GM21529 (cell line): ENCODE data around the gene GRAP.
"Not testable (repeated sequence)": the region's sequence is repeated elsewhere in the genome, so short reads cannot be mapped to it uniquely, and the experiment has no call there.

Source experiments
- ATAC-seq: cut with Tn5 transposase; IDR thresholded peaks from one replicate; pipeline ENCODE4 v1.9.1; 2021; ENCODE audit not compliant: unreplicated experiment

Gene GRAP

DNA sequence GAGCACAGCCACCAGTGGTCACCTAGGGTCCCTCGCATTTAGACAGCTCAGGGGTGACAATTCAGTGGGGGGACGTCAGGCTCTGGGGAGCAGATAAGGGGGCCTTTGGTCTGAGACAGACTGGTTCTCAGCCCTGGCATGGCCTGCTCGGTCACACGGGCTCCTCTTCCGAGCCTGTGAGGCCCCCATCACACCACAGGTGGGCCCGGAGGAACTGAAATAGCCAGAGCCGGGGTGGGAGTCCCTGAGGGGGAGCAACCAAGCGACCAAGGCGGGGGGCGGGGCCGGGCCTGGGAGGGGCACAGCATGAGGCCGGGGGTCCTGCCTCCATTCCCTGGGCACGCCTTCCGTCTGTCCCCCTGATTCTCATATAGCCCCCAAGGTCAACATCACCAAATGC, 4.4 kb downstream of the GRAP start:
- ATAC-seq = not testable (repeated sequence)

DNA sequence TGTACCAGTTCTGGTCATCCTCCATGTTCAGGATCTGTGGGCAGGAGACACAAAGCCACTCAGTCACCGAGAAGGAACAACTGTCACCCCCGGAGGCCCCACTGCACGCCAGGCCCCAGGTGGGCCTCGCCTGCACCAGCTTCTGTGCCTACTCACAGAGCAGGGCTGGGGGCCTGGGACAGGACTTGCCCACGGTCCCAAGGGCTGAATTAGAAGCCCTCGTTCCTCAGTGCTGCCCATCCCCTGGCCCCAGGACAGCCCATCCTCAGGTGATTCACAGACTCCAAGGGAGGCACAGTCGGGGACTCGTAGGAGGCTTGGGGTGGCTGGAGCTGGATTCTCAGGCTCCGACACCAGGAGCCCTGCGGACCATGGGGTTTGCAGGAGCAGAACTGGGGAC, 4.9 kb downstream of the GRAP start:
- ATAC-seq = not testable (repeated sequence)

DNA sequence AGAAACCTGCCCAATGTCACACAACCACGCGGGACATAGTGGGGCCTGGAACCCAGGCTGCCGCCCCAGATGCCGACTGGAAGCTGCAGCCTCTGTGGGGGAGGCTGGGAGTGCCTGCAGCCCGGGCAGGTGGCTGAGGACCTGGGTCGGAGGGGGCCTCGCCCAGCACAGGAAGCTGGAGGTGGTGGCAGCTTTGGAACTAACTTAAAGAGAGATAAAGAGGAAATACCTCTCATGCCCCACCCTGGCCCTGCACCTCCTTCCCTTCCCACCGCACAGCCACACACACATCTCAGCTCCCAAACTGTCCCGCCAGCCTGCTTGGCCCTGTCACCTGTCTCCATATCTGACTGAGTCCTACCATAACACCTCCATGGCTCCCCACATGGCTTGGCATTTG, 6.4 kb downstream of the GRAP start:
- not testable (repeated sequence) for ATAC-seq

DNA sequence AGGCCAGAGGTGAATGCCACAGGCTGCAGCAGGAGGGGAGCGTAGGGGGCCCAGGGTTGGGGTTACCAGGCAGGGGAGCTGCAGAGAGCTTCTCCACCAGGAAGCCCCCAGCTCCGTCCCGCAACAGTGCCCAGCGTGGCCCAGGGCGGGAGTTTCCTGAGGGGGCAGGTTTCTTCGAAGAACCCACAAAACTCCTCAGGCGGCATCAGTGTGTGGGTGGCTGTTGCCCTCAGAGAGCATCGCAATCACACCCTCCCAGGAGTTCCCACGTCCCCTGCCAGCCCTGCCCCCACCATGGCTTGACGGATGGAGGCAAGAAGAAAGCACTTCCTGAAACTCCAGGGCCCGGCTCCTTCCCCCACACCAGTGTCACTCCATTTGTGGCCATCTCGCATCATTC, 8.0 kb downstream of the GRAP start:
- not testable (repeated sequence) for ATAC-seq

DNA sequence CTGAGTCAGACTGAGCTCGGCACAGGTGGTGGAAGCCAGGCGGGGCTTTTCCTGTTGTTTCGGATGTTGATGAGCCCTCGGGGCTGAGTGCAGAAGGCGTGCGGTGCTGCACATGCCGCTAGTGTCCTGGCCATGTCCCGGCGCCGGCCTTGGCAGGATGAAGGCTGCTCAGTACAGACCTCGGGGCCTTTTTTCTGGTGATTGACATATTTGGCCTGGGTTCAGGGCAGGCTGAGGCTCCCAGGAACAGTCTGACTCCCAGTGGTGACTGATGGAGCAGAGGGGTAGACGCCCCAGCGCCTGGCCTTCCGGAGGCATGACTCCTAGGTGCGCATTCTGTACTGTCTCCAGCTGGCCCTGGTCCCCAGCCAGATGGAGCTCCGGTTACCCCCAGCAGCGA, 8.8 kb downstream of the GRAP start:
- not testable (repeated sequence) for ATAC-seq

DNA sequence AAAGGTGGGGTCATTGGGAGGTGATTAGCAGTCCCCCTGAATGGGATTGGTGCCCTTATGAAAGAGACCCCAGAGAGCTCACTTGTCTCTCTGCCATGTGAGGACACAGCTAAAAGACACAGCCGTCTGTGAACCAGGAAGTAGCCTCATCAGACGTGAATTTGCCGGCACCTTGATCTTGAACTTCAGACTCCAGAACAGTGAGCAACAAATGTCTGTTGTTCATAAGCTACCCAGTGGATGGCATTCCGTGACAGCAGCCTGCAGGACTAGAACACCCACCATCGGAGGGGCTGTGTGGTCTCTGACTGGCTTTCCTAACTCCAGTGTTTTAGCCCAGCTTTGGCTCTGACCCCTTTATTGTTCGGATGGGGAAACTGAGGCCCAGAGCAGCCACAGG, 9.2 kb downstream of the GRAP start:
- not testable (repeated sequence) for ATAC-seq

DNA sequence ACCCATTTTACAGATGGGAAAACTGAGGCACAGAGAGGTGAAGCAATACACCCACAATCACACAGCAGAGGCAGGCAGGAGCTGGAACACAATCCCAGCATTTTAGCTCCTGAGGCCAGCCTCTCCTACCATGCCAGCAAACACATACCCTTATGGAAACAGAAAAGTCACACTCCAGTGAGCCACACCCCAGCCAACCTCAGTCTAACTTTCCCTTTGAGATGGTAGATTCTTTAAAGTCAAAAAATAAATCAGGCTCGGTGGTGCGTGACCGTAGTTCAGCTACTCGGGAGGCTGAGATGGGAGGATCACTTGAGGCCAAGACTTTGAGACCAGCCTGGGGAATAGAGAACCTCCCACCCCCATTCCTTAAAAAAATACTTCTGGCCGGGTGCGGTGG, 10.6 kb downstream of the GRAP start:
- ATAC-seq = not testable (repeated sequence)

DNA sequence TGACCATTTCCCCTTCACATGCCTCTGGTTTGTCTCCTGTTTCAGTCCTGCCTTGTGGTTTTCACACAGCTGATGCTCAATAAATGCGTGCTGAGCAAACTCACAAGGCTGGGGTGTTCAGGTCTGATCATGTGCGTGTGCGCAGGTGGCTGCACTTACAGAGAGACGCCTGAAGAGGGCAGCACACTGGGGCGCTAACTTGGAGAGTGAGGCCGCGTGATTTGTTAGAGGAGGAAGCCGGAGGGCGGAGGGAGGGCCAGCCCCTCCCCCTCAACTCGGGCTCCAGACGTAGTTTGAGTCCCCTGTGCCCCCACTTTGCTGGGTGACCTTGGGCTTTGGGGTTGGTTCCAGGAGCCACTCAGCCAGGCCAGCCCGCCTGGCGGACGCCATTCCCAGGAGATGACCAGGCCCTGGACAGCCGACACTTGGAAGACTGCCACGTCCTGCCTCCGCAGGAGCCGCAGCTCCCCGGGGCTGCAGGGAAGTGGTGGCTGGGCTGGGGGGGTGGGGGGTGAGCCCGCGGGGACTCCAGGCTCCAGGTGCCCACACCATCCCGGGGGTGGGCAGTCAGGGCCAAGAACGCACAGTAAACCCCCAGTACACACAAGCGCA, 14.3 kb downstream of the GRAP start:
- peak; percentile 43 for ATAC-seq

DNA sequence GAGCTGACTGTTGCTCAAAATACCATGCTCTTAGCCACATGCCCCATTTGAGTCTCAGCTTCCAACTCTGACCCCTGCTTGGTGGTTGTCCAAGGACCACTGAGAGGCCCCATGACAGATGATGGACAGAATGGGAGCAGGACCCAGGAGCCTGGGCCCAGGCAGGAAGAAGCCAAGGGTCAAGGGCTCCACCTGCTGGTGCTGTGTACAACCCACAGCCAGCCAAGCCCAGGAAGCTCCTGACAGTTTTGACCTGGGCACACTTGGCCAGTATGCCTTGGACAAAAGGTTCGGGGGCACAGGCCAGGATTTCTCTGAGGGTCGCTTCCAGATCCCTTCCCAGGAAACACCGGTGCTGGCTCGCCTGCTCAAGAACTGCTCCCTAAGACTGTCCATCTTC, 15.0 kb downstream of the GRAP start:
- ATAC-seq = not testable (repeated sequence)

DNA sequence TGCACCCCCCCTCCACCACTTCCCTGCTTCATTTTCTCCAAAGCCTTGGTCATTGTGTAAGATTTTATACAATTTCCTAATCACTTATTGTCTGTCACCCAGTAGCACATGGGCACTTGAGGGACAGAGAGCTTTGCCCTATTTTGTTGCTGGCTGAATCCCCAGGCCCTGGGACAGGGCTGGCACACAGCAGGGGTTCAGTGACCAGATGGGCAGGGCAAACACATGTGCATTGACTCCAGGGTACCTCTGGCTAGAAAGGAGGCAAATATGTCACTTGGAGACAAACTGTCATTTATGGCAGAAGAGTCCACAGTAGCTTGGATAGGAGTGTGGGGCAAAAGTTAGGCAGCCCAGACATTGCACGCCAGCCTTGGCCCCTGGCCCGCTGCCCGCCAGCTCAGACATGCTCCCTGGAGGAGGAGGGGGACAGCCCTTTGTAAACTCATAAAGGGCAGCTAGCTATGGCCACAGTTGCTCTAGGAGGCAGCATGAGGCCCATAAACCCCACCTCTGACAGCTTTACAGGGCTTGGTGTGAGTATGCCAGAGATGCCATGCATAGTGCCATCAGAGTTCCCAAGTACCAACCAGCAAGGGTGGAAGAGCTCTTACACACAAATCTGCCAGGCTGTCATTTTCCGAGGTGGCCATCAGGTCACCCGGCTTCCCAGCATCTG, 15.8 kb downstream of the GRAP start:
- ATAC-seq = not testable (repeated sequence)

DNA sequence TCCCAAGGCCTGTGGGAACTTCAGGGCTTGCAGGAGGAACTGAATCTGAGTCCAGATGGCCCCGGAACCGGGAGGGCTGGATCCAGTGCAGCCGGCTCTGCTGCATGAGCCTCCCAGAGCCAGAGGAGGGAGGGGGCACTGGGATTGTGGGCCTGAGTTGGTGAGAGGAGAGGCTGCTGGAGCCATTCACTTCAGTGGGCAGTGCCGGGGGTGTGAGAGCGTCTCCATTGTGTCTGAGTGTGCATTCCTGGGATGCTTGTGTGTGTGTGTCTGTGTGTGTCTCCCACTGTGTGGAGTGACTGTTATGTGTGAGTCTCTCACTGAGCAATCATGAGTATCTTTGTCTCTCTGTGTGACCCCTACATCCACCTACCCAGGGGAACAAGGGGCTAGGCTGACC, 17.0 kb downstream of the GRAP start:
- not testable (repeated sequence) for ATAC-seq

DNA sequence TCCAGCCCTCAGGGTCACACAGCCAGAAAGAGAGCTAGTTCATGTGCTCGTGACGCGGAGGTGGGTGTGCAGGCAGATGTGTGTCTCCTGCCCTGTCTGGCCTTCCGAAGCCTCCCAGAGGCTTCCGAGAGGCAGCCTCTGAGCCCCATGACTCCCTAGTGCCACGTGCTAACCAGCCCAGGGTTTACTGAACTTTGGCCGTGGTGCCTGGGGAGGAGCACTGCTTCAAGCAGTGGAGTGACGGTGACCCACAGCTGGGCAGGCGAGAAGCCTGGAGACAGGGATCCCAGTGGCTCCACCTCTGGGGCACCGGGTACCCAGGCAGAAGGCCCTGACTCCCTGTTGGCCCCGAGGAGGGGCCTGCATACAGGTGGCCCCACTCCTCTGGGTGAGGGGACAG, 18.1 kb downstream of the GRAP start:
- ATAC-seq = not testable (repeated sequence)

DNA sequence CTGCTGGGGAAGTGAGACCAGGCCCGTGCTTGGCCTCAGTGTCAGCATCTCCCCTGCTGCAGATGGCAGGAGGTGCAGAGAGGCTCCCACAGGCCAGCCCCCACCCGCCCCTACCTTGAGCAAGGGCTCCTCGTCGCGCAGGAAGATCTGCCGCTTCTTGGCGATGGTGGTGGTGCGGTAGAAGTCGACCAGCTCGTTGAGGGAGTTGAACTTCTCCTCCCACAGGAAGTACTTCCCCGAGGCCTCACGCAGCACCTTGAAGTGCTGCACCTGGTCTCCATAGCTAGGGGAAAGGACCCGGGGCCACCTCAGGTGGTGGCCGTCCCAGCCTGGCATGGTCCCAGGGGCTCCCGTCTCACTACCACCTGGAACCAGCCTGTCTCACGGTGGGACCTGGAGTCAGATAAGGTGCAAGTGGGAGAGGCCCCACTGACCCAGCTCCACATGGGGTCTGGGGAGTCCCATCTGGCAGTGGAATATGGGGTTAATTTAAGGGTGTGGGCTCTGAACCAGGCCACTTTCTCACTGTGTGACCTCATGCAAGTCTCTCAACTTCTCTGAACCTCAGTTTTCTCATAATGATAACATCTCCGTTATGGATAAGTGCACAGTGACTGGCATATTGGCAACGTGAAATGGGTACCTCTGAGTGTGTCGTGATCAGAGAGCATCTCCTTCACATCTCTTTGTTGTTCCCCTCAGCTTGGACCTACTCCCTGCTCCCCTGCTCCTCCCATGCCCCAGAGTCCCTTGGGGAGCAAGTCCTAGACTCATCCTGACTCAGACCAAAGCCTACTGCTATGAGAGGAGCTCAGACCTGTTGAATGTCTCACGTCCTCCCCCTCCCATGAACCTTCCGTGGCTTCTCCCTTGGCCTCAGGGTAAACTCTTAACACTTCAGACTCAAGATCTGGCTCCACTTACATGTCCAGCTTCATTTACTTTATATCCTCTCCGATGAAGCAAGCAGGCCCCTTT, 22.4 kb downstream of the GRAP start:
- ATAC-seq = no peak

DNA sequence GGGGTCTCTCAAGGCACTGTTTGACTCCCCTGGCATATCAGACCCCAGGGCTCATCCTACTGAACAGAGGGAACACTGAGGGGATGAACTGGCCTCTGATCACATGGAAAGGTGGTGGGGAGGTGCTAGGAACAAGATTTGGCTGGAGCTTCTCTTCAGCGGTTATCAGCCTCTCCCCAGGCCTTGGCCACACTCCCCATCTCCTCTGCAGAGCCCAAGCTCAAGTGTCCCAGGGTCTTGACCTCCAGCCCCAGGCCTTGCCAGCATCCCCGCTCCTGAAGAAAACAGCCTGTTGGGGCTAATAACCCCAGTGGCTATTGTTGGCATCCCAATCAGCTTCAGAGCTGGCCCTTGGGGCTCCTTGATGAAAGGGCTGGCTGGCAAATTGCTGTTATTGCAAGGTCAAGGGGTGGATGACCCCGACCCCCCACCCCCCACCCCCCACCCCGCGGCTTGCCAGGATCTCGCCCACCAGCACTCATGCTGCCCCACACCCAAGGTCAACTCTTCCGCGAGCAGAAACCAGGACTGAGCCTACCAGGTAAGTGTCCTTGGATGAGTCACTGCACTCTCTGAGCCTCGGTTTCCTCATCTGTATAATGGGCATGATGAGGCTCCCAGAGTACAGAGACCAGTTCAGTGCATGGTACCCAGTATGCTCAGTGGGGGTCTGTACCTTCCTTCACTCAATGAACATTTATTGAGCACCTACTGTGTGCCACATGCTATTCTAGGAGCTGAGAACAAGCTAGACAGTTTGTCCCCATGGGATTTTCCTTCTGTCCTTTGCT, 23.4 kb downstream of the GRAP start:
- no peak for ATAC-seq

DNA sequence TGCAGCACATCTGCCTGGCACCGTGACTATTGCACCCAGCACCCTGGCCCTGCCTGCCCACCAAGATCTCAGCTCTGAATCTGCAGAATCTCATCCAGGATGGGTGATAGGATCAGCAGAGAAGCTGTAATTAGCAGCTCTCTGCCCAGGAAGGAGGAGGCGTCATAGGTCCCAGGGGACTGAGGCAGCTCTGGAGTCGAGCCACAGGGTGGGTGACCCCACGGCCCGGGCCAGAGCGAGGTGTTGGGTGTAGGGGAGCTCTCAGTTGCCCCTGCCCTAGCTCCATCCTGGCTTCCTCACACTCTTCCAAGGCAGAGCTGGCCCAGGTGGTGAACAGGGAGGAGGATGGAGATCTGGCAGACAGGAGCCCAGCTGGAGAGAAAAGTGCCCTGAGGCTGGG, 24.0 kb downstream of the GRAP start:
- no peak for ATAC-seq

DNA sequence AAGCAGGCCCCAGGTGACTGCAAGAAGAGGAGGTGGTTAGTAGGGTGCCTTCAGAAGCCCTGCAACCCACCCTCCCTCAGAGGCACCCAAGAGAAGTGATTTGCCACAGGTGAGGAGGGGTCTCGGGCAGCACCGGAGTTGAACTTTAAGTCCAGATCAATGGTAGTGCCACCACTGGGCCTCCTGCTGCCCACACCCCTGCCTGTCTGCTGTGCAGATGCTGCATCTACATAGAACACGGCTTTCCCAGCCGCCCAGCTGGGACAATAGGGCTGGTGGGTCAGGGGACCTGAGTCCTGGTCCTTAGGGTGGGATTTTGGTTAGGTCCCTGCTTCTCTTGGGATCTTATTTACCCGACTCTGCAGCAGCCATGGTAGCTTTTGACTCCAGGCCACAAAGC, 24.6 kb downstream of the GRAP start:
- ATAC-seq = no peak

DNA sequence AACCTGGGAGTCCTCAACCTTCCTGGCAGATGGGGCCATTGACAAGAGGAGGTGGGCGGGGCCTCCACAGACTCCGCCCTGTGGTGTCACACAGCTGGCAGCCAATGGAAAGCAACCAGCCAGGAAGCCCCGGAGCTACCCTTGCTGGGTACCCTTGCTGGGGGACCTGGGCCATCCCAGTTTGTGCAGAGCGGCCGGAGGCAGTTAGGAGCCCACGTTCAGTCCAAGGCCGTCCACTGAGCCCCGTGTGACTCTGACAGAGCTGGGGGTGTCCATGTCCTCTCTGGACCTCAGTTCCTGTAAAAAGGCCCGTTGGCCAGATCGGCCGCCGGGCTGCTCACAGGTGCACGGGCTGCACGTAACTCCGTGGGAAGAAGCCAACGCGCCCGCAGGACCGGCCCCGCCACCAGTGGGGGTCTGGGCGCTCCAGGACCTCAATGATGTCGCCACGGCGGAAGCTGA, 25.1 kb downstream of the GRAP start:
- no peak for ATAC-seq

DNA sequence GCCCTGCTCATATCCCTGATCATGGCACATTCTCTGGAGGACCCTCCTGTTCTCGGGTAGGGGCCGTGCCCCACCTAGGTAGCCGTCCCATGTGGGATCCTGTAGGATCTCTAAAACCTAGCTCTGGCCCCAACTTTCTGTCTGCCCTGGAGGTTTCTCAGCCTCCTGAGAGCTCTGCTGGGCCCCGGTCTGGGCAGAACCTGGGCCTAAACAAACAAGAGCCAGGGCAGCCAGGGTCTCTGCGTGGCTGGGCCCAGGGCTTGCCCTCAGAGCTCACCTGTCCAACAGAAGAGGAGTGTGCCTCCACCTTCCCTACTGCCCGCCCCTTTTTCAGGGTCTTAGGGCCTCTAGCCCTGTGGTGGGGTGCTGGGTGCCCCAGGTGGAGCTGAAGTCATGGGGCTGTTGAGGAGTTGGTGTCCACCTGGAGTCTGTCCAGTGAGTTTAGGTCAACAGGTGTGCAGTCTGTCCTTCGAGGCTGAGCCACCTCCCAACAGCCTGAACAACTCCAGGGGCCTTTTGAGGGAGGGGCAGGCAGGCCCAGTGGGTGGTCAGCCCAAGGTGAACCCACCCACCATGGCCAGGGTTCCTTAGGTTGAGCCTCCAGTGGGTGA, 25.6 kb downstream of the GRAP start:
- ATAC-seq = not testable (repeated sequence)

DNA sequence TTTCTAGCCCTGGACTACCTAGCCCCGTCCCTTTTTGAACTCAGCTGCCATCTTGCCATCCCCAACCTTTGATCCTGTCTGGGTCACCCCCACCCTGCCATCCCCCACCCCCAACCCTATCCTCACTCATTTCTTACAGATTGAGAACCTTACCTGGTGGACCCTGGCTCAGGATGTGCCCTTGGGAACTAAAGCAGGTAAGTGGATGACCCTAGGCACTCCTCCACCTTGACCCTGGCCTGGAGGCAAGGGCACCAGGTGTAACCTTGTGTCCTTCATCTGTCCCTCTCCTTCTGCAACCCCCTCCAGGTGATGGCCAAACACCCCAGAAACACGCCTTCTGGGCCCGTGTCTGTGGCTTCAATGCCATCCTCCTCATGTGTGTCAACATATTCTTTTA, 26.7 kb downstream of the GRAP start:
- ATAC-seq = no peak
